ENCODE data around the gene PCDHGA9. TPM values are rescaled to one million over a fixed set of nuclear protein-coding genes. Genes with fewer than 3 reads are reported as not detected.

Gene PCDHGA9
- total and polyA plus RNA-seq, 3 donors from 2014 or later: 1.1 to 13.1 (median 13.0) TPM

GRCh38 chr5:141363952-141364660 lies 38.5 kb upstream of the PCDHGA9 start, which contains the start of gene PCDHGA5:
Gene PCDHGA5 (plus strand): TSS chr5:141364162. CDS start chr5:141364331, 169 bp downstream.
- intact Hi-C loops (cut with DNase I; ENCODE audit: low total_unique reads): no loop called here
- WGBS, 2 donors: 17 to 20% methylated on average over 28 to 34 of the region's 34 CpGs
- no peaks in the 10 kb centered on the region for H3K4me1 ChIP-seq
- no peak for TF ChIP-seq CTCF (IDR thresholded peaks at IDR 0.05)
- peak within 1 kb of the TSS in 1 of 2 donors; percentile 27 for H3K4me3 ChIP-seq
- DNase-seq: no peak
- H3K9me3 ChIP-seq: no peaks in the 10 kb centered on the region
- H3K27ac ChIP-seq: no peak within 1 kb of the TSS
- no peaks in the 10 kb centered on the region for H3K27me3 ChIP-seq
- H3K36me3 ChIP-seq (ENCODE audit: low read depth, missing control alignments): no peaks in the 10 kb centered on the region

- no peak for DNase-seq
- Histone ChIP-seq H3K27me3 (no peaks in the 10 kb centered on the region), H3K4me1 (no peaks in the 10 kb centered on the region), H3K4me3 (no peak overlapping the region), H3K36me3 (ENCODE audit: low read depth, missing control alignments) (no peaks in the 10 kb centered on the region), H3K9me3 (no peaks in the 10 kb centered on the region), H3K27ac (no peak overlapping the region)
- no peak for TF ChIP-seq POLR2A (IDR thresholded peaks at IDR 0.05)
- TF ChIP-seq CTCF (IDR thresholded peaks at IDR 0.05): no peak
- intact Hi-C loops (cut with DNase I; ENCODE audit: low total_unique reads): no loop called here
- WGBS, 2 donors: 28 to 34% methylated on average over 22 to 46 of the region's 46 CpGs
Measured at GRCh38 chr5:141366016-141366896, 36.3 kb upstream of the PCDHGA9 start.

- no peak within 1 kb of the TSS for H3K4me3 ChIP-seq
- no peaks in the 10 kb centered on the region for H3K4me1 ChIP-seq
- TF ChIP-seq CTCF (IDR thresholded peaks at IDR 0.05): no peak
- TF ChIP-seq POLR2A (IDR thresholded peaks at IDR 0.05): no peak
- H3K27me3 ChIP-seq: no peaks in the 10 kb centered on the region
- no peaks in the 10 kb centered on the region for H3K36me3 ChIP-seq (ENCODE audit: low read depth, missing control alignments)
- no peaks in the 10 kb centered on the region for H3K9me3 ChIP-seq
- intact Hi-C loops (cut with DNase I; ENCODE audit: low total_unique reads): no loop called here
- WGBS, 2 donors: 16 to 18% methylated on average over 32 of the region's 32 CpGs
- no peak within 1 kb of the TSS for H3K27ac ChIP-seq
- DNase-seq: no peak
Measured at GRCh38 chr5:141369994-141370848, 32.4 kb upstream of the PCDHGA9 start, which contains the start of gene PCDHGB3. Gene PCDHGB3 (plus strand): TSS chr5:141370242. CDS start chr5:141370395, 153 bp downstream.

GRCh38 chr5:141371572-141372475 lies 30.8 kb upstream of the PCDHGA9 start:
- Histone ChIP-seq H3K4me3 (no peak overlapping the region), H3K27me3 (no peaks in the 10 kb centered on the region), H3K9me3 (no peaks in the 10 kb centered on the region), H3K4me1 (no peaks in the 10 kb centered on the region), H3K27ac (no peak overlapping the region), H3K36me3 (ENCODE audit: low read depth, missing control alignments) (no peaks in the 10 kb centered on the region)
- intact Hi-C loops (cut with DNase I; ENCODE audit: low total_unique reads): no loop called here
- no peak for DNase-seq
- TF ChIP-seq CTCF (IDR thresholded peaks at IDR 0.05): no peak
- no peak for TF ChIP-seq POLR2A (IDR thresholded peaks at IDR 0.05)
- WGBS, 2 donors: 18 to 23% methylated on average over 48 to 69 of the region's 69 CpGs

Measured in testis (tissue), 3 donors.